PC-9 (cell line): Measurements from ENCODE around the gene ZBTB4. TPM values are rescaled to one million over a fixed set of nuclear protein-coding genes. Genes with fewer than 3 reads are reported as not detected.

Experiments
- BruUV-seq: library from RNA; stranded (reverse); fragments of 400-500 nt; replicated peaks from 2 replicates; lab custom pipeline; 2021; lab: Mats Ljungman, UMichigan
- CTCF ChIA-PET: fragments of 300-600 bp; sonication (Branson Sonifier 250); formaldehyde crosslinking; loops from one replicate; lab custom pipeline; 2022; ENCODE audit warnings: antibody characterized with exemption; lab: Charles Lee
- POLR2A ChIA-PET: fragments of 300-600 bp; sonication (Branson Sonifier 250); formaldehyde crosslinking; loops from one replicate; lab custom pipeline; 2022; ENCODE audit warnings: antibody characterized with exemption; ENCODE audit not compliant: unreplicated experiment; lab: Charles Lee
- DNase-seq, 2 experiments: peaks; one replicate each; pipeline versions ENCODE4 v3.0.0 to v3.0.0-alpha.2; 2015 to 2022; ENCODE audit warnings: mixed read lengths in 1 of 2
- H2AFZ ChIP-seq: fragments of 200-600 bp; sonication (generic); 2 replicates; pipeline ENCODE4 v1.8.1; 2017; ENCODE audit warnings: antibody characterized with exemption
- H3F3A ChIP-seq: fragments of 200-600 bp; sonication (generic); 2 replicates; pipeline ENCODE4 v1.8.1; 2017; ENCODE audit warnings: antibody characterized with exemption, mild to moderate bottlenecking, low read depth; ENCODE audit not compliant: insufficient read depth
- H3K27ac ChIP-seq: fragments of 200-600 bp; sonication (generic); 2 replicates; pipeline ENCODE4 v1.6.1; 2016; ENCODE audit warnings: mixed run types
- H3K27me3 ChIP-seq: fragments of 200-600 bp; sonication (generic); 2 replicates; pipeline ENCODE4 v1.6.1; 2016; ENCODE audit warnings: low read depth, mixed run types; ENCODE audit not compliant: insufficient read depth
- H3K36me3 ChIP-seq: fragments of 200-600 bp; sonication (generic); 2 replicates; pipeline ENCODE4 v1.6.1; 2016; ENCODE audit warnings: low read depth, mixed run types
- H3K4me1 ChIP-seq: fragments of 200-600 bp; sonication (generic); replicated peaks from 2 replicates; pipeline ENCODE4 v1.6.1; 2016; ENCODE audit warnings: mixed run types; ENCODE audit not compliant: insufficient read depth
- H3K4me2 ChIP-seq: fragments of 200-600 bp; sonication (generic); 2 replicates; pipeline ENCODE4 v1.6.1; 2017; ENCODE audit warnings: mixed run types
- H3K4me3 ChIP-seq: fragments of 200-600 bp; sonication (generic); 2 replicates; pipeline ENCODE4 v1.6.1; 2016; ENCODE audit warnings: mixed run types
- H3K79me2 ChIP-seq: fragments of 200-600 bp; sonication (generic); 2 replicates; pipeline ENCODE4 v1.6.1; 2017; ENCODE audit warnings: low read depth, mixed run types
- H3K9me2 ChIP-seq: fragments of 200-600 bp; sonication (generic); 2 replicates; pipeline ENCODE4 v1.8.1; 2017; ENCODE audit warnings: mild to moderate bottlenecking; ENCODE audit not compliant: insufficient read depth
- H3K9me3 ChIP-seq: fragments of 200-600 bp; sonication (generic); 2 replicates; pipeline ENCODE4 v1.8.1; 2016; ENCODE audit warnings: low read depth; ENCODE audit not compliant: insufficient read depth
- H4K20me1 ChIP-seq: fragments of 200-600 bp; sonication (generic); 2 replicates; pipeline ENCODE4 v1.8.1; 2017; ENCODE audit not compliant: insufficient read depth
- EZH2 ChIP-seq: fragments of 200-600 bp; sonication (generic); IDR thresholded peaks from 2 replicates; pipeline ENCODE4 v1.8.0; 2017; ENCODE audit warnings: antibody characterized with exemption, low read depth
- intact Hi-C: fragments of 100-400 bp; cut with micrococcal nuclease; formaldehyde crosslinking; loops from one replicate; pipeline ENCODE4 v1.10.0; 2022; ENCODE audit not compliant: unreplicated experiment
- total RNA-seq: library from RNA; stranded (reverse); gene quantifications from 2 replicates; pipeline ENCODE4 v1.2.3, GENCODE V29; 2021
- TF ChIP-seq, protein P1 (sequence below): fragments of 200-600 bp; sonication (generic); conservative IDR thresholded peaks from 2 replicates; pipeline ENCODE4 v1.6.1; 2017; ENCODE audit warnings: mixed run types, antibody characterized with exemption, mild to moderate bottlenecking, moderate library complexity

ZBTB4 gene
- total RNA-seq, 1 experiment from 2014 or later = 54.0 TPM

DNA sequence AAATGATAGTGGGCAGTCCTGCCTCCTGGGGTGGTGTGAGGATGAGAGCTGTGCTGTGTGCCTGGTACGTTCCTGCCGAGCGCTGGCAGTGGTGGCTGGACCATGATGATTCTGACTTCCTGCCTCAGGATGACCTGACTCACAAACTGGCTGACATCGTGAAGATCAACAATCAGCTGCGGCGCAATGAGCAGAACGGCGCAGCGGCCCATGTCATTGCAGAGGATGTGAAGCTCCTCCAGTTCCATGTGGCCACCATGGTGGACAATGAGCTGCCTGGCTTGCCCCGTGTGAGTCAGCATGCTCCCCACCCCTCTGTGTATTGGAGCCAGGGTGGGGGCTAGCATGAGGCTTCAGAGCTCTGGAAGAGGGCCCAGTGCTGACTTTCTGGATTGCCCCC lies 17.8 kb upstream of the ZBTB4 start:
- POLR2A ChIA-PET = no interaction called here
- H3K9me3 ChIP-seq = no peaks in the 10 kb centered on the region
- no peak overlapping the region for H2AFZ ChIP-seq
- H3F3A ChIP-seq = no peaks in the 10 kb centered on the region
- H3K4me1 ChIP-seq = no peaks in the 10 kb centered on the region
- H4K20me1 ChIP-seq = peaks cover 8% of the 10 kb centered on the region
- intact Hi-C loops = no loop called here
- H3K27me3 ChIP-seq = no peaks in the 10 kb centered on the region
- no TSS peak for BruUV-seq
- no peak overlapping the region for H3K4me2 ChIP-seq
- no peak overlapping the region for H3K4me3 ChIP-seq
- no peak overlapping the region for H3K27ac ChIP-seq
- no peaks in the 10 kb centered on the region for H3K9me2 ChIP-seq
- no peaks in the 10 kb centered on the region for H3K36me3 ChIP-seq
- CTCF ChIA-PET = interaction anchor here (0.5 kb wide), 1 partner anchor 110 kb away, joined by 5 read pairs; no protein-coding TSS in a partner anchor
- TF ChIP-seq EZH2 = no peak
- TF ChIP-seq, protein P1, sequence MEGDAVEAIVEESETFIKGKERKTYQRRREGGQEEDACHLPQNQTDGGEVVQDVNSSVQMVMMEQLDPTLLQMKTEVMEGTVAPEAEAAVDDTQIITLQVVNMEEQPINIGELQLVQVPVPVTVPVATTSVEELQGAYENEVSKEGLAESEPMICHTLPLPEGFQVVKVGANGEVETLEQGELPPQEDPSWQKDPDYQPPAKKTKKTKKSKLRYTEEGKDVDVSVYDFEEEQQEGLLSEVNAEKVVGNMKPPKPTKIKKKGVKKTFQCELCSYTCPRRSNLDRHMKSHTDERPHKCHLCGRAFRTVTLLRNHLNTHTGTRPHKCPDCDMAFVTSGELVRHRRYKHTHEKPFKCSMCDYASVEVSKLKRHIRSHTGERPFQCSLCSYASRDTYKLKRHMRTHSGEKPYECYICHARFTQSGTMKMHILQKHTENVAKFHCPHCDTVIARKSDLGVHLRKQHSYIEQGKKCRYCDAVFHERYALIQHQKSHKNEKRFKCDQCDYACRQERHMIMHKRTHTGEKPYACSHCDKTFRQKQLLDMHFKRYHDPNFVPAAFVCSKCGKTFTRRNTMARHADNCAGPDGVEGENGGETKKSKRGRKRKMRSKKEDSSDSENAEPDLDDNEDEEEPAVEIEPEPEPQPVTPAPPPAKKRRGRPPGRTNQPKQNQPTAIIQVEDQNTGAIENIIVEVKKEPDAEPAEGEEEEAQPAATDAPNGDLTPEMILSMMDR = no peak
- H3K79me2 ChIP-seq = peaks cover 25% of the 10 kb centered on the region
- DNase-seq = no peak

DNA sequence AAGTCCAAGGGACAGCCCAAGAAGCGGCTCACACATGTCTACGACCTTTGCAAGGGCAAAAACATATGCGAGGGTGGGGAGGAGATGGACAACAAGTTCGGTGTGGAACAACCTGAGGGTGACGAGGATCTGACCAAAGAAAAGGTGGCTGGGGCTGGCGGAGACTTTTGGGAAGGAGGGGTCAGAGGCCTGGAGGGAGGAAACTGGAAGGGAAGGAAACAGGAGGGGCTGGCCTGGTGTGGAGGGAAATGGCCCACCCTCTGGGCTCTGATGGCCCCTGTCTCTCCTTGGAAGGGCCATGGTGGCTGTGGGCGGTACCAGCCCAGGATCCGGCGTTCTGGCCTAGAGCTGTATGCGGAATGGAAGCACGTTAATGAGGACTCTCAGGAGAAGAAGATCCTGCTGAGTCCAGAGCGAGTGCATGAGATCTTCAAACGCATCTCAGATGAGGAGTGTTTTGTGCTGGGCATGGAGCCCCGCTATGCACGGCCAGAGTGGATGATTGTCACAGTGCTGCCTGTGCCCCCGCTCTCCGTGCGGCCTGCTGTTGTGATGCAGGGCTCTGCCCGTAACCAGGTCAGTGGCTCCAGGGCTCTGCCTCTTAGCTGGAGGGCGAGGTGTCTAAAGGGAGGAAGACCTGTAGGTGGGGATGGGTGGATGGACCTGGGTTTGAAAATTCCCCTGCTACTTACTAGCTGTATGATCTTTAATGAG lies 17.2 kb upstream of the ZBTB4 start:
- intact Hi-C loops = no loop called here
- no peaks in the 10 kb centered on the region for H3K36me3 ChIP-seq
- no TSS peak for BruUV-seq
- no peak overlapping the region for H3K4me3 ChIP-seq
- H3K27me3 ChIP-seq = no peaks in the 10 kb centered on the region
- peaks cover 30% of the 10 kb centered on the region for H3K79me2 ChIP-seq
- H3K27ac ChIP-seq = no peak overlapping the region
- DNase-seq = no peak
- no peak overlapping the region for H2AFZ ChIP-seq
- ChIA-PET CTCF (no interaction called here), POLR2A (no interaction called here)
- no peaks in the 10 kb centered on the region for H3K9me3 ChIP-seq
- no peak overlapping the region for H3K4me2 ChIP-seq
- H3K9me2 ChIP-seq = no peaks in the 10 kb centered on the region
- no peaks in the 10 kb centered on the region for H3F3A ChIP-seq
- TF ChIP-seq, protein P1 = no peak
- no peak for TF ChIP-seq EZH2
- peaks cover 14% of the 10 kb centered on the region for H4K20me1 ChIP-seq
- H3K4me1 ChIP-seq = no peaks in the 10 kb centered on the region

DNA sequence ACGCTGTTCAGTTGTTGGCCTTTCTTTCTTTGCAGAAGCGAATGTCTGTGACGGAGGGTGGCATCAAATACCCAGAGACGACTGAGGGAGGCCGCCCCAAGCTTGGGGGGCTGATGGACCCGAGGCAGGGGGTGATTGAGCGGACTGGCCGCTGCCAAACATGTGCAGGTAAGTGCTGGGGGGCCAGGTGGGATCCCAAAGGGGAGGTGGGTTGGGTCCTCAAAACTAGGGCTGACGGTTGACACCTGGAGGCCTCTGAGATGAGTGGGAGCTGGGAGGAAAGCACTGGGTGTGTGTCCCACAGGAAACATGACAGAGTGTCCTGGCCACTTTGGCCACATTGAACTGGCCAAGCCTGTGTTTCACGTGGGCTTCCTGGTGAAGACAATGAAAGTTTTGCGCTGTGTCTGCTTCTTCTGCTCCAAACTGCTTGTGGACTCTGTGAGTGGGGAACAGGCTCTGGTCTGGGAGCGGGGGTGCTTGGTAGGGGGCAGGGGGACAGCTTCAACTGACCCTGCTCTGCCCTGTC lies 16.5 kb upstream of the ZBTB4 start:
- TF ChIP-seq, protein P1 = no peak
- TF ChIP-seq EZH2 = no peak
- no peak overlapping the region for H3K4me2 ChIP-seq
- 0 out of 2 replicates have a peak, but pooled peaks cover 2% of the 10 kb centered on the region for H3K36me3 ChIP-seq
- H3K79me2 ChIP-seq = peaks cover 37% of the 10 kb centered on the region
- no peak overlapping the region for H3K4me3 ChIP-seq
- BruUV-seq = no TSS peak
- H3K27ac ChIP-seq = no peak overlapping the region
- H2AFZ ChIP-seq = no peak overlapping the region
- DNase-seq = no peak
- ChIA-PET CTCF (no interaction called here), POLR2A (no interaction called here)
- H3K27me3 ChIP-seq = no peaks in the 10 kb centered on the region
- H4K20me1 ChIP-seq = peaks cover 21% of the 10 kb centered on the region
- no peaks in the 10 kb centered on the region for H3K9me2 ChIP-seq
- no peaks in the 10 kb centered on the region for H3K9me3 ChIP-seq
- intact Hi-C loops = no loop called here
- no peaks in the 10 kb centered on the region for H3F3A ChIP-seq
- H3K4me1 ChIP-seq = no peaks in the 10 kb centered on the region
